ENCODE results near the gene NEU4. TPM values are rescaled to one million over a fixed set of nuclear protein-coding genes. Genes with fewer than 3 reads are reported as not detected.

NEU4 gene
- total and polyA plus RNA-seq, 2 of the 4 experiments (the other 2 are of a cell fraction) = not detected

DNA sequence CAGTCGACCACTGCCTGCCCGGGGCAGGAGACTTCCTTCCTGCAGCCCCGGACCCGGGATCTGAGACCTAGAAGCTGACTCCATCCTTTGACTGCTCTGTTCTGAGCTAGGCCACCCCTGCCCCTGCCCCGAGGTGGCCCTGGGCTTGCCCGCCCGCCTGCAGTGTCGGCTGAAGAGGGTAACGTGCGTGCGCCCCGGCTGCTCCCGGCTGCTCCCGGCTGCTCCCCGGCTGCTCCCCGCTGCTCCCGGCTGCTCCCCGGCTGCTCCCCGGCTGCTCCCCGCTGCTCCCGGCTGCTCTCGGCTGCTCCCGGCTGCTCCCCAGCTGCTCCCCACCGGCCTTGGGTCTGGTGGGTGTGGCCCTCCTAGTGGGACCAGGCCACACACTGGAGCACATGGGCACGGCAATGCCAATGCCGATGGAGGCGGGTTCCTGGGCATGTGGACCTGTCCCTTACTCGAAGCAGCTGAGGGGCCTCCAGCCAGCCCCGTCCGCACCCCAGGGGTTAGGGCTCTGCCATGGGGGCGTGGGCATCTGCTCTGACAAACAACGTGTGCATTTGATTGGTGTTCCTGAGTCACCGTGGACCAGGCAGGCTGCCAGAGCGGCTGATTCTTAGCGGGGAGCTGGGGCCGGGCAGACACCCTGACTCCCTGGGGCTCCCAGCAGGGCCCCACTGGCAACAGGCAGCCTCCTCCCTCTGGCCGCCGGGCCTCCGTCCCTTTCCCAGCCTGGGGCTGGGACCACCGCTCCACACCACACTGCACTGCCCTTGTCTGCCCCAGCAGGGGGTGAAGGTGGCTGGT is 34.4 kb upstream of the NEU4 start:
- in situ Hi-C loops (cut with MboI; ENCODE audit: low sequenced_read_pairs) (no loop called here), dilution Hi-C loops (cut with HindIII; ENCODE audit: low sequenced_read_pairs, unreplicated experiment) (no loop called here), intact Hi-C loops (cut with micrococcal nuclease) (no loop called here)
- Histone ChIP-seq H3K14ac (replicated peaks; ENCODE audit: low read depth, low read length) (no peak overlapping the region), H2BK20ac (ENCODE audit: low read depth, low read length) (no peak overlapping the region), H4K8ac (ENCODE audit: low read depth in 2 of 2, low read length in 2 of 2) (no peak overlapping the region), H3K27me3 (ENCODE audit: control insufficient read depth, insufficient read depth, low read length) (no peaks in the 10 kb centered on the region; the same call in 1 of the 2 replicates), H3K18ac (ENCODE audit: low read depth, low read length) (no peak overlapping the region), H2AFZ (replicated peaks; ENCODE audit: low read length, poor library complexity) (peak overlapping the region; percentile 69), H3K79me1 (ENCODE audit: low read depth in 1 of 2, low read length in 2 of 2) (no peaks in the 10 kb centered on the region), H2AK9ac (replicated peaks; ENCODE audit: low read depth, low read length, poor library complexity) (peak overlapping the region; percentile 82), H2AK5ac (ENCODE audit: low read depth, low read length) (no peak overlapping the region), H3K4me1 (ENCODE audit: control insufficient read depth, insufficient read depth, low read length) (peaks cover 12% of the 10 kb centered on the region), H3K4me3 (ENCODE audit: insufficient read depth, low read depth, low read length) (no peak overlapping the region), H3K36me3 (ENCODE audit: control insufficient read depth, insufficient read depth, low read length) (no peaks in the 10 kb centered on the region), H2BK15ac (ENCODE audit: low read depth, low read length) (no peak overlapping the region), H4K20me1 (ENCODE audit: insufficient read depth, low read length) (no peaks in the 10 kb centered on the region; the same call in 1 of the 2 replicates), H4K91ac (ENCODE audit: insufficient read depth, low read depth, low read length) (no peak overlapping the region), H2BK120ac (ENCODE audit: low read depth, low read length) (no peak overlapping the region), H2BK5ac (ENCODE audit: low read depth, low read length, poor library complexity, severe bottlenecking) (no peak overlapping the region), H4K5ac (ENCODE audit: low read depth, low read length) (no peak overlapping the region), H3K9me1 (ENCODE audit: insufficient read depth, low read length) (no peaks in the 10 kb centered on the region), H3K27ac (ENCODE audit: insufficient read depth, low read length) (no peak overlapping the region), H3K4me2 (ENCODE audit: low read depth, low read length) (no peak overlapping the region; the same call in 1 of the 2 replicates), H3K56ac (ENCODE audit: extremely low read depth, insufficient read depth, low read length) (no peak overlapping the region), H3K9ac (ENCODE audit: low read depth, low read length) (no peak overlapping the region), H3K4ac (ENCODE audit: low read depth, low read length) (no peak overlapping the region), H3K23ac (ENCODE audit: low read depth, low read length) (no peak overlapping the region), H3K9me3 (ENCODE audit: control insufficient read depth, insufficient read depth, low read length) (no peaks in the 10 kb centered on the region)
- ChIA-PET POLR2A (ENCODE audit: unreplicated experiment) (no interaction called here), CTCF (no interaction called here)
- WGBS, 2 experiments (ENCODE audit: extremely low coverage in 2 of 2, insufficient read length in 1 of 2) = 63% methylated on average over 21 of the region's 40 CpGs; no CpG with 5 or more reads in 1 of the 2 experiments
- ATAC-seq (ENCODE audit: low read depth) (peak; percentile 75), DNase-seq (peak; percentile 79)
- BruUV-seq (replicated peaks) = no TSS peak
- TF ChIP-seq CHD1 (IDR thresholded peaks at IDR 0.05; ENCODE audit: low read depth, low read length) (no peak), MAZ (IDR thresholded peaks at IDR 0.05; ENCODE audit: borderline replicate concordance, low read depth, low read length) (peak; percentile 46; the same call in 1 of the 2 replicates), BHLHE40 (IDR thresholded peaks at IDR 0.05; ENCODE audit: low read depth, low read length) (peak; percentile 31; the same call in 1 of the 2 replicates)
- TF ChIP-seq, protein P1, sequence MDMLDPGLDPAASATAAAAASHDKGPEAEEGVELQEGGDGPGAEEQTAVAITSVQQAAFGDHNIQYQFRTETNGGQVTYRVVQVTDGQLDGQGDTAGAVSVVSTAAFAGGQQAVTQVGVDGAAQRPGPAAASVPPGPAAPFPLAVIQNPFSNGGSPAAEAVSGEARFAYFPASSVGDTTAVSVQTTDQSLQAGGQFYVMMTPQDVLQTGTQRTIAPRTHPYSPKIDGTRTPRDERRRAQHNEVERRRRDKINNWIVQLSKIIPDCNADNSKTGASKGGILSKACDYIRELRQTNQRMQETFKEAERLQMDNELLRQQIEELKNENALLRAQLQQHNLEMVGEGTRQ (IDR thresholded peaks at IDR 0.05; ENCODE audit: low read depth, low read length) = no peak
